ENCODE data around the gene LDLRAD4.

Gene LDLRAD4

DNA sequence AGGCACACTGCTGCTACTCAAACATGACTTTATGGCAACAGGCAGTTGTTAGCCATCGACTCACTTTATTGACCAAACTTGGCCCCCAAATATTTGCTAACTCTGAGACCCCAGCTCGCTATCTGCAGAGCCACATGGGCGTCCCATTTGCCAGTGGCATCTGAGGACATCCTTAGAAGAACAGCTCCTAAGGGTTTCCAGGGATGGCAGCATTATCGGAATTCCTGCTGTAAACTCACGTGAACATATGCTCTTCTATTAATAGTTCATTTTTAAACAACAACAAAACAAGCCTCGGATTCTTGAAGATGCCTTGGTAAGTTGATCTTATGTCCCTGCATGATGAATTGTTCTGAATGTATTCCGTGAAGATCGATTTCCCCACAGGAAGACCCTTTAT is 181.0 kb downstream of the LDLRAD4 start:
- no peak for DNase-seq (ENCODE audit: extremely low read depth in 1 of 2, low read depth in 1 of 2)

DNA sequence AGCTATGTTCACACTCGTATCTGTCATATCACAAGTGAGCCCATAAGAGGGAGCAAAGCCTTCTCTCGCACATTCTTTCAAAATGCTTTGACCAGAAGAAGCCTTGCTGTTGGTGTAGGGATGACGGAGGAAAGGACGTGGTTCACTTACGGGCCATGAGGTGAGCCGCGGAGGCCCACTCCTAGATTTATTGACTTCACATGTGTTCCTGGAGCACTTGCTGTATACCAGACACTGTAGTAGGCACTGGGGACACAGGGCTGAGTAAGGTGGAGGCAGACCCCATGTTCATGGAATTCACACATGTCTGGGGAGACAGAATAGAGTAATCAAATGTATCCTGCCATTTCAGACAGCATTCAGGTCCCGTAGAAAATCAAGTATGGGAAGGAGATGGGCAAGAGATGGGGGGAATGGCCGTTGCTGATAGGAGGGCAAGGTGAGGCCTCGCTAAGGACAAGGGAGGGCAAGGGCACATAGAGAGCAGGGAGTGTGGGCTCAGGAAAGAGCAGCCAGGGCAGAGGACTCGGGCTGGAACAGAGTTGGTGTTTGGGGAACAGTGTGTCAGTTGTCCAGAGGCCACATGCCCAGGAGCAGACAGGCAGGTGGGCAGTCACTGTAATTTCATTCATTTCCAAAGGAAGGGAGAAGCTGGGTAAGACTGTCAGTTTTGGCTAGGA is 182.2 kb downstream of the LDLRAD4 start:
- DNase-seq (ENCODE audit: extremely low read depth in 1 of 2, low read depth in 1 of 2): no peak

DNA sequence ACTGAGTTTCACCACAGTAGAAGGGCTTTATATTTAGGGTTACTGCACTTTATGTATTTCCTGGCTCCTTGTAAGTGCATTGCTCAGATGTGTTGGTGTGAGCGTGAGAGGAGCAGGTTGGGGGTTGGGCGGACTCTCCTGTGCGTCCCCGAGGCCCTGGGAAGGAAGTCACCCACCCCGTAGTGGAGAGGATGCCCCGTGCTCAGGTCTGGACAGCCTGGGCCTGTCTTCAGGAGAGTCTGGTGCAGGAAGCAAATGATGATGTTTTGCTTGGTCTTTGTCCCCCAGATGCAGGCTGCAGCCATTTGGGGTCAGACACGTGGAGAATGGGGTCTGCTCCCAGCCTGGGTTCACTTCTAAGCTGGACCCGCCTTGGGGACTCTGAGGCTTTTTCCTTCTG is 182.8 kb downstream of the LDLRAD4 start:
- no peak for DNase-seq (ENCODE audit: extremely low read depth in 1 of 2, low read depth in 1 of 2)

DNA sequence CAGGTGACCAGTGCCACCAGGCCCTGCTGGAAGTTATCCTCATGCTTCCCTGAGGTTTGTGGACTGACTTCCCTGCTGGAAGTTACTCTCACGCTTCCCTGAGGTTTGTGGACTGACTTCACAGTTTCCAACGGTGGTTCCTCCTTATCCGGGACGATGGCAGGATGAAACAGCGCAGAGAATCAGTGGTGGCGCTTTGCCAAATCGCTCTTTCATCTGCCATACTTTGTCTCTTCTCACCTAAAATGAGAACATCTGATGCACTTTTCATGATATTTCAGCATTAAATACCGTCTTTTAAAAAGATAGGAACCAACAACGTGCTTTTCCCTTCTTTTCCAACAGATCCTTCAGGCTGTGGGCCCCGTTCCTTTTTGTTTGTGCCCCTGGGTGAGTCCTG is 183.3 kb downstream of the LDLRAD4 start:
- DNase-seq (ENCODE audit: extremely low read depth in 1 of 2, low read depth in 1 of 2): no peak

DNA sequence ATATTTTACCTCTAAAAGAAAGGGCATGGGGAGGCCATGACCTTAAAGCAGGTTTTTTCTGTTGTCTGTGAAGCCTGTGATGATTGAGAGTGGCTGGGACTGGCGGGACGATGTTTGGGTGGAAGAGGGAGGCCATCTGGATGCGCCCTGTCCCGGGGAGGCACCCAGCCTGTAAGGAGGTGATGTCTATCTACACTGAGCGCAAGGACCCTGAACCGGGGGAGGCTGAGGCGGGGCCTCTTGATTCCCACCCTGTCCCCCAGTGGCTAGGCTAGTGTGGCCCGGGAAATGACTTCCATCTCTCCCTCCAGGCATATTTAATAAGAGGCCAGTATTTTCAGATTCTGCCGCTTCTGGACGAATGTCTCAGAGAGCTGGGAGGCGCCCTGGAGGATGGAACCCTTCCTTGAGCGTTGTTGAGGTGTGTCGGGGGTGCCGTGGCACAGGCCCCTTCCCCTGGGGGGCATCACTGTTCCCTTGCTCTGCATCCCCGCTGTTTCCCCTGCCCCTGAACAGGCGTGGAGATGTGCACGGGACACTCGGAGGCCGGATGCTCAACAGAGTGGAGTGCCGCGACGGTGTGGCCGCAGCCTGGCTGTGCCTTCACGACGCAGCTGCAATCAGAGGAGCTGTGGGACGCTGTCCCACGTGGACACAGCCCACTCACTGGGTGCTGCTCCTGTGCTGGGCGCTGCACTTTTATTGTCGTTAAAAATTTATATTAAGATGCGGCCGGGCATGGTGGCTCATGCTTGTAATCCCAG is 185.4 kb downstream of the LDLRAD4 start:
- no peak for DNase-seq (ENCODE audit: extremely low read depth in 1 of 2, low read depth in 1 of 2)

DNA sequence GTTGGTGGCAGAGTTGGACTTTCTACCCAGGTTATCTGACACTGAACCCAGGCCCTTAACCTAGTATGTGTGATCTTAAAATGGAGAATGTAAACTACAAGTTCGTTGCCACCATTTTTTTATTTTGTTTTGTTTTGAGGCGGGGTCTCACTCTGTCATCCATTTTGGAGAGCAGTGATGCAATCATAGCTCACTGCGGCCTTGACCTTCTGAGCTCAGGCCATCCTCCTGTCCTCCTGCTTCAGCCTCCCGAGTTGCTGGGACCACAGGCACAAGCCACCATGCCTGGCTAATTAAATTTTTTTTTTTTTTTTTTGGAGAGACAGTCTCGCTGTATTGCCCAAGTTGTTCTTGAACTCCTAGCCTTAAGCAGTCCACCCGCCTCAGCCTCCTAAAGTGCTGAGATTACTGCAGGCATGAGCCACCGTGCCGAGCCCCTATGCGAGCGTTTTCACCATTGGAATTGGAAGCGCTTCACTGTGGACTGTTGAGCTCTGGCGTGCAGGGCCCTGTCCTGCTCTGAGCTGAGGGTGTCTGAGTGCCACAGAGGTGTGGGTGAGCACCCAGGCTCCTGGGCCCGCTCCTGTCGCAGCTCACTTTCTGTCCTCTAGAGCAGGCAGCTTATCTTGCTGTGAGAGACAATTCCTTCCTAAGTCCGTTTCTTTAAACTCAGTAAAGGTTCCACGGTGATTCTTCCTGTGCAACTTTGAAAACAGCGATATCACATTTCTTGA is 186.9 kb downstream of the LDLRAD4 start:
- no peak for DNase-seq (ENCODE audit: extremely low read depth in 1 of 2, low read depth in 1 of 2)

DNA sequence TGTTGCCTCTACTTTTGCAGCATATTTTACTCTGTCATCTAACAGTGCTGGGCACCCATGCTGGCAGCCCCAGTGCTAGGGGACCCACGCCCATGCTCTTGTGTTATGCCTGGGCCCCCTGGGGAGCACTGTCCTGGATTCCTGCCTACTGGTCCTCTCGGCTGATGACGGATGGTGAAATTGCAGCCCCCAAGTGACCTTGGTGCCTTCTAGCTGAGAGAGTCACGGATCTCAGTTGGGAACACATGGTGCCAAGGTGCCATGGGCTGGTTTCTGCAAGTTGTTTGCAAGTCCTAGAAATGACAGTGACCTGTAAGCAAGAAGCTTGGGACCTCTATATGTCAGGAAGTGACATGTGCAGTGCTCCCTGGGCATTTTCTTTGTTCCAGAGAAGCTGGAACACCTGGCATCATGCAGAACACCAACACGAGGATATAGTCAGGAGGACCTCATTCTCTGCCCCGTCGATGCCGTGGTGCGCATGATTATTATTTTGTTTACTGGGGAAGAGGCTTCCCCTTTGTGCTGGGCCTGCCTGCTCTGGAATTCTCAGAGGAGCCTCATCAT is 187.6 kb downstream of the LDLRAD4 start:
- no peak for DNase-seq (ENCODE audit: extremely low read depth in 1 of 2, low read depth in 1 of 2)

DNA sequence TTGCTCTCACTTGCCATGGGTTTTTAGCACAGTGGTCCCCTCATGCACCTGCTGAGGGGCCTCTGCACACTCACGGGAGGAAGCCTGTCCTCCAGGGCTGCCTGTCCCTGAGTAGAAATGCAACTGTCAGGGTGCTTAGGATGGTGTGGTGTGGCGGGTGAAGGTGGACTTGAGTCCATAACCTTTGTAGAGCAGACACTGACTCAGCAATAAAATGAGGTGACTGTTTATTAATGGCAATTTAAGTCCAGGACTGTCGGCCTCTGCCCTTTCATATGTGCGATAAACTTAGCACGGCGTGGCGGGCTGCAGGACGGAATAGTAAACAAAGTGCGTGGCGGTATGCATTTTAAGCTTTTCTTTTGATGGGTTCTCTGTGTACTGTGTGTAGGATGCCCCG is 188.2 kb downstream of the LDLRAD4 start:
- DNase-seq (ENCODE audit: extremely low read depth in 1 of 2, low read depth in 1 of 2): no peak

DNA sequence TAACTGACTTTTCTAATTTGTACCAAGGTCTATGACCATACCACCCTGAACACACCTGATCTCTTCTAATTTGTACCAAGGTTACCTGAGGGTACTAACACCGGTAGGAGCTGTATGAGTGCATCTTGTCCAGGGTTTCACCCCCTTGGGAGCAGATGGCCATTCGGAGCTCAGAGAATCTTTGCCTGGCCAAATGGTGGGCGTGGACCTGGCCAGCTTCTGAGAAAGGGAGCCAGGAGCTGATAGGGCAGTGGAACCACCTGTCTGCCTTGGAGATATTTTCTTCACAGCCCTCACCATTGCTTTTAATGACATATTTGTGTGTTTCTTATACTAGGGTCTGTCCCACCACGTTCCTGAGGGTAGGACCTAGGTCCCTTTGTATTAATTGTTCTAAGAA is 188.9 kb downstream of the LDLRAD4 start:
- DNase-seq (ENCODE audit: extremely low read depth in 1 of 2, low read depth in 1 of 2): no peak

DNA sequence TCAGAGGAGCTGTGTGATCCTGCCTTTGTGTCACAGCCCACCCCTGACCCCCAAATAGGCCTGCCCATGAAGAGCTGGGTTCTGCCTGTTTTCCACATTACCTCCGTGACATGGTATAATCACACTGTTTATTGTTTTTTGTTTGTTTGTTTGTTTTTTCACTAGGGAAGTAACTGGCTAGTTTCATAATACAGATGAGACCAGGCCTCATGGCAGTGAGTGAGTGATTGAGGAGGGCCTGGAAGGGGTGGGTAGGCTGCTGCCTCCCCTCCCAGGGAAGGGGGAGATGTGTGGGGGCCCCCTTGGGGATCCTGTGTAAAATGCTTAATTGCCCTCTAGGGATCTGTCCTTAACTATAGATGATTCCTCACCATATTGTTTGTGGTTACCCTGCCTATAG is 190.5 kb downstream of the LDLRAD4 start:
- no peak for DNase-seq (ENCODE audit: extremely low read depth in 1 of 2, low read depth in 1 of 2)

DNA sequence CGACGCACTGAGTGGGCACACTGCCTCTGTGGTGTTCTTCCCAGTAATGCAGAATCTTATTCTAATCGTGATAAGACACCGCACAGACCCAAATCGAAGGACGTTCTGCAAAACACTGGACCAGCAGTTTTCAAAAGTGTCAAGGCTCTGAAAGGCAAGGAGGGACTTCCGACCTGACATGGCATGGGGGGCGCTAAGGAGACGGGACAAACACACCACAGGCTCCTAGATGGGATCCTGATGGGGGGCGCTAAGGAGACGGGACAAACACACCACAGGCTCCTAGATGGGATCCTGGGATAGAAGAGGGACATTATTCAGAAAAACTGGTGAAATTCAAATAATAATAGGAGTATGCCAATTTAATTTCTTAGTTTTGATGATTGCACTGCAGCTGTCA is 191.4 kb downstream of the LDLRAD4 start:
- DNase-seq (ENCODE audit: extremely low read depth in 1 of 2, low read depth in 1 of 2): no peak

DNA sequence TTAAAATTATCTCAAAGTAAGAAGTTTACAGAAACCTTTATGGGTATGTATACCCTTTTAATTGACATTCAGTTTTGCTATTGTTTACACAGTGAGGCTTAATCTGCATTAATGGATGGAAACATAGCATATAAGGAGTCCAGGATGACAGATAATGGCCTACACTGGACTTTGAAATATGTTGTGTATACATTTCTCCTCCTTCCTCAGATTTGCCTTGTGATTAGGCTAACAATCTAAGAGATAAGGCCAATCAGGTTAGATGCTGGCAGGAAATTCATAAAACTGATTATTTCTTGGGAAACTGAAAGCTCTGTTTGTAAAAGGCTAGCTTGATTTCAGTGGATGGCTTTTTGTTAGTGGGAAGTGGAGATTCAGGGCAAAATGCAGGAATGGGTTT is 191.9 kb downstream of the LDLRAD4 start:
- DNase-seq (ENCODE audit: extremely low read depth in 1 of 2, low read depth in 1 of 2): no peak

DNA sequence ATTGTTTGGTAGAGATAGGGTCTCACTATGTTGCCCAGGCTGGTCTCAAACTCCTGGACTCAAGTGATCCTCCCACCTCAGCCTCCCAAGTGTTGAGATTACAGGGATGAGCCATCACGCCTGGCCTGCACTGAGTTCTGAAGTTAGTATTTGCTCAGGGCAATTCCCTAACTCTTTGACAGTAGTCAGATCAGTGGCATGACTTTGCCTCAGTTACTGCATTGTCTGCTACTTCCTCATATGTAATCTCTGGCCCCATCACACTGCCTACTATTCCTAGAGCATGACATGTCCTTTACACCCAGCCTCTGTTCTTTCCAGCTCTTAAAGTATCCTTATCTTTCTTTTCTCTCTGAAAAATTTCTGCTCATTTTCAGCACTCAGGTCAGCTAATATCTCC is 193.5 kb downstream of the LDLRAD4 start:
- DNase-seq (ENCODE audit: extremely low read depth in 1 of 2, low read depth in 1 of 2): no peak

DNA sequence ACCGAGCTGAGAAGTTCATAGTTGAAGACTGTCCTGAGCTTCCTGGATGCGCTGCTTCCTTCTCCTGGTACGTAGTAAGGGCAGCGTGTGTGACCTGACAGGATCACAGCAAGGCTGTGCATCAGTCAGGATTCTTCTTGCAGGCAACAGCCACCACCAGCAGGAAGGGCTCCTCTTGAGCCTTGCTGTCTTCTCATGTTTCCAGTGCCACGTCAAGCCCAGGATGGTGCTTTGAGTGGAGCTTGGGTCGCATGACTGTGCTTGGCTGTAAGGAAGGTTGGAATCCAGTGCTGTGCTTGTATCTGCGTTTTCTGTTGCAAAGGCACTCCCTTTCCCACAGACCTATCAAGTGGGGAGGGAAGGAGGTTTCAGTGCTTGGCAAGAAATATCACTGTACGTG is 194.3 kb downstream of the LDLRAD4 start:
- no peak for DNase-seq (ENCODE audit: extremely low read depth in 1 of 2, low read depth in 1 of 2)

DNA sequence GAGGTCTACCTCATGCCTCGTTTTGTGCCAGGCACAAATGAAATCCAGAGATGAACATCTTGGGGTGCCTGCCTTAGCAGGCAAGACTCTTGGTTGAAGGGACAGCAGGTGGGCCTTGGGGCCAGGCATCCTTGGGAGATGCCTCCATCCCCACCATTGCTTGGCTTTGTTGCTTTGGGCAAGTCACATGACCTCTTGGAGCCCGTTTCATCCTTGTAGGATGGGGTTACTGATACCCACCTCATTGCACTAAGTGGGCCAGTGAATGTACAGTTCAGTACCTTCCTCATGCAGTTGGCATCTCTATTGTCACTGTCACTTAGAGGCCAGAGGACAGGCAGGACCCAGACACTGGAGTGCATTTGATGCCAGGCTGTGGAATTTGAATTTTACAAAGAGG is 195.5 kb downstream of the LDLRAD4 start:
- no peak for DNase-seq (ENCODE audit: extremely low read depth in 1 of 2, low read depth in 1 of 2)

DNA sequence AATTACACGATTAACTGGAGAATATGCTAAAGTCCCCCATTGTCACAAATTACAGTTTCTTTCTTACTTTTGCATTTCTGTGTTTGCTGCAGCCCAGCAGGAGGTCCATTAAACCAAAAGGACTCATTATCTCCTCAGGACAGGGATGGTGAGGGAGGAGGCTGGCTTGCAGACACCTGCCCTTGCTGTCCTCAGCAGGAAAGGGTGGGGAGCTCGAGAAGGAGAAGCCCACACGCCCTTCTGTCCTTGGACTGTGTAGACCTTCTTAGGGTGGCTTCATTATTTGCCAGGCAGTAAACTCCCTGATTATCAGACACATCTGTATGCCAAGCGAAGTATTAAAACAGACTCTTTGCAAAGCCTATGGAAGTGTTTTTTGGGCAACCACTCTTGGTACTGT is 196.0 kb downstream of the LDLRAD4 start:
- DNase-seq (ENCODE audit: extremely low read depth in 1 of 2, low read depth in 1 of 2): no peak

DNA sequence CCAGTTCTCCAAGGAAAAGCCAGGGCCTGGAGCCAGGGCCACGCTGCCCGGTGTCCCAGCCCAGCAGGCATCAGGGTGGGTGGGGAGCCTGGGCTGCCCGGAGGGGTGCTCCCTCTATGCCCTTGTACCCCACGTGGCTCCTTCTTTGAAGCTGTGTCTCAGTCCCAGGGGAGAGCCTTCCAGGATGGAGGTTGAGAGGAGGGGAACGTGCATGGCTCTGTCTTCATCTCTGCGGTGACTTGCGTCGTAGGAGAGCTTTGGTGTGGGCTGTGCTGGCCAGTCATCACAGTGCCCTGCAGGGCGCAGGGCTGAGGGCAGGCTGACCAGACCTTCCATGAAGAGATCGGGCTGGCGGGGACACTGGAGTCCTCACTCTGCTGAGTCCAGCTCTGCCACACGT is 197.2 kb downstream of the LDLRAD4 start:
- DNase-seq (ENCODE audit: extremely low read depth in 1 of 2, low read depth in 1 of 2): no peak

DNA sequence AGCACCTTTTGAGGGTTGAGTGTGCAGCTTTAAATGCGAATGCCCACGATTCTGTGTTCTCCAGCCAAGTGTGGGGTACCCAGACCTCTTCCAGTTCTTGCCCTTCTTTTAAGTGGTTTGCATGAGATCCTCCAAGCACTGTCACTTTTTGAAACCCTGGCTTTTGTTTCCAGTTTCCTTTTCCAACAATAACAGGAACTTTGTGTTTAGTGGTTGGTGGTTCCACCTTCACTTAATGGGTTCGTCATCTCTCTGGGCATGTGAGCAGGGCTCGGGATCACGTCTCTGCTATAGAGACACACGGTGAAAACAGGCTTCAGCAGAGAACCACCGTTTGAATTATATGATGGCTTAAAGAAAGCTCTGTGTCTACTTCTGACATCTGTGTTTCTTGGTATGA is 197.6 kb downstream of the LDLRAD4 start:
- DNase-seq (ENCODE audit: extremely low read depth in 1 of 2, low read depth in 1 of 2): no peak

DNA sequence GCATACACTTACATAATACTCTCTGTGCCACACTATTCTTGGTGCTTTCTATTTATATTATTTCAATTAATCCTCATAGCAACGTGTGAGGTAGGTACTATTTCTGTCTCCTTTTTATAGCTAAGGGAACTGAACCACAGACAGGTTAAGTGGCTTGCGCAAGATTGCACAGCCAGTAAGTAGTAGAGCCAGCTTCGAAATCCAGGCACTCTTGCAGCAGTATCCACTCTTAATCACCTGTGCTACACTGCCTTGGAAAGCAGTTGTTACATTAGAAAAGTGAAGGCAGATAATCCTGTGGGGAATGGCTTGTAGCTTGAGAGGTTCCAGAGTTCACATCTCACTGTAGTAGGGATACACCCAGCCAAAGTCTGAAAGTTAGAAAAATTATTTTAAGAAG is 198.3 kb downstream of the LDLRAD4 start:
- DNase-seq (ENCODE audit: extremely low read depth in 1 of 2, low read depth in 1 of 2): no peak

DNA sequence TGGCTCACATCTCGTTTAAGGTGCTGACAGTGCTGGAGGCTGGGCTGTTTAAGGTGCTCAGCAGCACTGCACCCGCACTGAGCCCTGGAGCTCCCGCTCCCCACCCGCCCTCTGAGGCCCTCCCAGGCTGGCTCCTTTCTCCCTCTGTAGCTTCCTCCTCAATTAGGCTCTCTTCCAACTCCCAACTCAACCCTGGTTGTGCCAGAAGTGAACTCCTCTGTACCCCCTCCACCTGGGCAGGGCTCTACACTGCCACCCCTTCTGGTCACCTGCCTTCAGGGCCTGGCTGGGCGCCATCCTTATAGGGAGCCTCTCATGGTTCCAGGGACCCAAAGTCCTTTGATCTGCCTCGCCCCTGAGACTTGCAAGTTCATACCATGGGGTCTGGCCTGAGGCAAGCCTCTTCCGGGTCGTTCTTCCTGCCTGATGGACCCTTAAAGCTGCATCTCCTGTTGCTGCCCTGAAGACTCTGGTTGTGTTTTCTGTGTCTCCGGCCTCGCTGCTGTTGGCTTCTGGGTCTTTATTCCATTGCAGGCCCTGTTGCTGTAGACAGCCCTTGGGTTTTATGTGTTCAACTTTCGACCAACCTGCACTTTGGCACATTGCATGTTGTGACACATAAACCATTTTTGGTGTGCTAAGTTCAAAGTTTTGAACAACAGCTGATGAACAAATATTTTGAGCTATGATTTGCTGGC is 199.6 kb downstream of the LDLRAD4 start:
- no peak for DNase-seq (ENCODE audit: extremely low read depth in 1 of 2, low read depth in 1 of 2)
